CD4-positive, alpha-beta T cell (primary cell): ENCODE results near the gene ARL6. TPM values are rescaled to one million over a fixed set of nuclear protein-coding genes. Genes with fewer than 3 reads are reported as not detected.

ENCODE experiments used
- ATAC-seq: fragments of 200-7000 bp; cut with Tn5 transposase; one replicate; pipeline ENCODE4 v1.10.0; 2022; ENCODE audit warnings: mild to moderate bottlenecking; ENCODE audit not compliant: poor library complexity
- CTCF ChIA-PET: fragments of 350-600 bp; sonication (Branson Sonifier 250); formaldehyde crosslinking; loops from one replicate; lab custom pipeline; 2021; ENCODE audit warnings: antibody characterized with exemption, inconsistent platforms; lab: Charles Lee
- POLR2A ChIA-PET: fragments of 350-600 bp; sonication (Branson Sonifier 250); formaldehyde crosslinking; loops from one replicate; lab custom pipeline; 2021; ENCODE audit warnings: antibody characterized with exemption, inconsistent platforms; lab: Charles Lee
- DNase-seq, 14 experiments: peaks; one replicate each; pipeline ENCODE4 v3.0.0-alpha.2; 2013 to 2020; ENCODE audit warnings: mixed read lengths in 2 of 14
- H3K27ac ChIP-seq, 2 donors: one replicate each; pipeline versions ENCODE4 v1.5.1 to v1.7.0; 2013; ENCODE audit warnings: low read length in 2 of 2, low read depth in 1 of 2, mild to moderate bottlenecking in 1 of 2
- H3K27me3 ChIP-seq, 2 experiments: 1 replicate in 1 of 2; 2 replicates in 1 of 2; pipeline versions ENCODE4 v1.6.1 to v1.7.0; 2013; ENCODE audit warnings: low read length in 2 of 2, control low read depth in 1 of 2, mild to moderate bottlenecking in 1 of 2, moderate library complexity in 1 of 2; ENCODE audit not compliant: insufficient read depth in 2 of 2, control insufficient read depth in 1 of 2
- H3K36me3 ChIP-seq: one replicate; pipeline ENCODE4 v1.6.1; 2013; ENCODE audit warnings: low read length, control low read depth; ENCODE audit not compliant: insufficient read depth
- H3K4me1 ChIP-seq: one replicate; pipeline ENCODE4 v1.6.1; 2013; ENCODE audit warnings: low read length, control low read depth; ENCODE audit not compliant: insufficient read depth
- H3K4me3 ChIP-seq: one replicate; pipeline ENCODE4 v1.5.1; 2013; ENCODE audit warnings: mild to moderate bottlenecking, low read length, moderate library complexity
- H3K9me3 ChIP-seq, 2 experiments: 1 replicate in 1 of 2; 2 replicates in 1 of 2; pipeline versions ENCODE4 v1.6.1 to v1.7.0; 2013; ENCODE audit warnings: low read length in 2 of 2, mild to moderate bottlenecking in 2 of 2, control low read depth in 1 of 2, moderate library complexity in 1 of 2; ENCODE audit not compliant: control insufficient read depth in 1 of 2, insufficient read depth in 1 of 2
- H3K27ac Mint-ChIP-seq: one replicate; pipeline ENCODE4 v1.8.0; 2020; ENCODE audit warnings: mixed read lengths
- H3K27me3 Mint-ChIP-seq: one replicate; pipeline ENCODE4 v1.8.0; 2021; ENCODE audit warnings: mixed read lengths
- H3K36me3 Mint-ChIP-seq: one replicate; pipeline ENCODE4 v1.8.0; 2021; ENCODE audit warnings: low read depth, mixed read lengths
- H3K4me1 Mint-ChIP-seq: one replicate; pipeline ENCODE4 v1.8.0; 2021; ENCODE audit warnings: low read depth, mixed read lengths
- H3K4me3 Mint-ChIP-seq: one replicate; pipeline ENCODE4 v1.8.0; 2020; ENCODE audit warnings: mild to moderate bottlenecking, mixed read lengths
- H3K9me3 Mint-ChIP-seq: one replicate; pipeline ENCODE4 v1.8.0; 2020; ENCODE audit warnings: mixed read lengths
- intact Hi-C, 2 experiments: fragments of 100-400 bp; cut with DNase I in 1 of 2; cut with micrococcal nuclease in 1 of 2; formaldehyde crosslinking; loops; one replicate each; pipeline versions ENCODE4 v1.15.1 to v1.9.0; 2023 to 2025; cut with DNase I, micrococcal nuclease
- total RNA-seq, 174 experiments: library from RNA in 2 of 174; stranded (reverse) in 2 of 174; gene quantifications; one replicate each; pipeline ENCODE4 v1.2.3 and lab custom pipeline; 2021 to 2026
- TF ChIP-seq, protein P1 (sequence below): fragments of 200-600 bp; IDR thresholded peaks from one replicate; pipeline ENCODE4 v1.8.0; 2022; ENCODE audit warnings: antibody characterized with exemption, mild to moderate bottlenecking

The ARL6 gene
- total RNA-seq, 2 experiments from 2014 or later, result 1.3 to 2.1 TPM

DNA sequence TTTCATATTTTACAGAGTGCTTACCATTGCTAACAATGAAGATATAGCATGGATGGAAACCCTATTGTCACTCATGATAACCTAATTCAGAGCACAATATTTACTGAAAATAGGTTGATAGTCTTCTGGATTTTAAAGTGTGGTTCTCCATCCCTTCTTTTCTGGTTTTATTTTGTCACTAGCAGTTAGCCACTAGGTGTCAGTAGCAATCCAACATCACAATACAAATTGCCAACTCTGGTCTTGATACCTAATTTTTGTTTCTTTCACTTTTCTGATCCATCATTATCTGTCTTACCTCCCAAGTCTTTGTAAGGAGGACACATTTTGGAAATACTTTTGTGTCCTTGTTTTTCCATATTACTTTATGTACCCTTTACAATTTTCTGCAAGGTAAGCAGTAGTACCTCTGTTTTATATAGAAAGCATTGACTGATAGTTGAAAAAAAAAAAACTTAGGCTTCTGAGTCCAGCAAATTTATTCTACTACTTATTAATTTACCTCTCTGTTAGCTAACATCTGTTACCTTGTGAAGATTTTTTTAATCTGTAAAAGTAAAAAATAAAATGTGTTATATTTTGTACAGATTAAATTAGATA, 29.0 kb downstream of the ARL6 start:
- intact Hi-C loops, result loop anchor here (1.0 to 10.0 kb wide), 4 partner anchors 147 to 541 kb away; no protein-coding TSS in a partner anchor

DNA sequence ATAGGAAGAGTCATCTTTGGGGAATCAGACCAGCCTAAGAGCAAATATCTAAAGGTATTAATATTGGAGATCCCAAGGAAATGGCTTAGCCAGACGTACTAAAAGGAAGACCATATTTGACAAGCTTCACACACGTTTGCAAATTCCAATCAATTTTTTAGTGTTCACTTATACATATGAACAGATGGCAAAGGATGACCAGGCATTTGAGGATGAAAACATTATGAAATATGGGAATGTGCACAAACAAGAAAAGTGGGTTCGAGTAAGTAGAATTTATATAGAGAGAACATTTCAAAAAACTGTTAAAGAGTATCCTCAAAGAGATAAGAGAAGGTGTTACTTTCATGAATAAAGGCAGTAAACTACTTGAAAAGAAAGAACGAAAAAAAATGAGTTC, 31.4 kb downstream of the ARL6 start:
- Mint-ChIP-seq H3K9me3 (no peaks in the 10 kb centered on the region), H3K36me3 (peaks cover 4% of the 10 kb centered on the region), H3K4me3 (no peak overlapping the region), H3K27ac (no peak overlapping the region), H3K27me3 (no peaks in the 10 kb centered on the region), H3K4me1 (no peaks in the 10 kb centered on the region)
- H3K4me1 ChIP-seq, result no peaks in the 10 kb centered on the region
- H3K27ac ChIP-seq, result no peak overlapping the region
- intact Hi-C loops, result loop anchor here in 1 of 2 experiments (10.0 kb wide), 1 partner anchor 539 kb away; no protein-coding TSS in a partner anchor
- no peaks in the 10 kb centered on the region for H3K9me3 ChIP-seq
- ChIA-PET POLR2A (no interaction called here), CTCF (no interaction called here)
- ATAC-seq, result no peak
- no peak for DNase-seq
- H3K4me3 ChIP-seq, result no peak overlapping the region
- TF ChIP-seq, protein P1, sequence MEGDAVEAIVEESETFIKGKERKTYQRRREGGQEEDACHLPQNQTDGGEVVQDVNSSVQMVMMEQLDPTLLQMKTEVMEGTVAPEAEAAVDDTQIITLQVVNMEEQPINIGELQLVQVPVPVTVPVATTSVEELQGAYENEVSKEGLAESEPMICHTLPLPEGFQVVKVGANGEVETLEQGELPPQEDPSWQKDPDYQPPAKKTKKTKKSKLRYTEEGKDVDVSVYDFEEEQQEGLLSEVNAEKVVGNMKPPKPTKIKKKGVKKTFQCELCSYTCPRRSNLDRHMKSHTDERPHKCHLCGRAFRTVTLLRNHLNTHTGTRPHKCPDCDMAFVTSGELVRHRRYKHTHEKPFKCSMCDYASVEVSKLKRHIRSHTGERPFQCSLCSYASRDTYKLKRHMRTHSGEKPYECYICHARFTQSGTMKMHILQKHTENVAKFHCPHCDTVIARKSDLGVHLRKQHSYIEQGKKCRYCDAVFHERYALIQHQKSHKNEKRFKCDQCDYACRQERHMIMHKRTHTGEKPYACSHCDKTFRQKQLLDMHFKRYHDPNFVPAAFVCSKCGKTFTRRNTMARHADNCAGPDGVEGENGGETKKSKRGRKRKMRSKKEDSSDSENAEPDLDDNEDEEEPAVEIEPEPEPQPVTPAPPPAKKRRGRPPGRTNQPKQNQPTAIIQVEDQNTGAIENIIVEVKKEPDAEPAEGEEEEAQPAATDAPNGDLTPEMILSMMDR, result no peak
- no peaks in the 10 kb centered on the region for H3K36me3 ChIP-seq
- no peaks in the 10 kb centered on the region for H3K27me3 ChIP-seq

More for the DNA sequence above, 29.0 kb downstream of the ARL6 start:
- ATAC-seq (peak; percentile 58), DNase-seq (peak in 4 of 14 experiments; percentile 24 to 80 (median 75))
- no peaks in the 10 kb centered on the region for H3K4me1 ChIP-seq
- ChIA-PET CTCF (interaction anchor here (0.7 to 1.8 kb wide), 2 partner anchors 17 to 229 kb away, joined by 3 to 14 read pairs; no protein-coding TSS in a partner anchor), POLR2A (interaction anchor here (0.7 to 1.0 kb wide), 2 partner anchors 176 to 229 kb away, joined by 3 to 4 read pairs; no protein-coding TSS in a partner anchor)
- Mint-ChIP-seq H3K27ac (no peak overlapping the region), H3K4me1 (no peaks in the 10 kb centered on the region), H3K27me3 (no peaks in the 10 kb centered on the region), H3K9me3 (no peaks in the 10 kb centered on the region), H3K4me3 (no peak overlapping the region), H3K36me3 (peaks cover 4% of the 10 kb centered on the region)
- H3K4me3 ChIP-seq, result no peak overlapping the region
- no peaks in the 10 kb centered on the region for H3K9me3 ChIP-seq
- no peaks in the 10 kb centered on the region for H3K27me3 ChIP-seq
- H3K36me3 ChIP-seq, result no peaks in the 10 kb centered on the region
- TF ChIP-seq, protein P1, result peak; percentile 89
- H3K27ac ChIP-seq, result no peak overlapping the region

DNA sequence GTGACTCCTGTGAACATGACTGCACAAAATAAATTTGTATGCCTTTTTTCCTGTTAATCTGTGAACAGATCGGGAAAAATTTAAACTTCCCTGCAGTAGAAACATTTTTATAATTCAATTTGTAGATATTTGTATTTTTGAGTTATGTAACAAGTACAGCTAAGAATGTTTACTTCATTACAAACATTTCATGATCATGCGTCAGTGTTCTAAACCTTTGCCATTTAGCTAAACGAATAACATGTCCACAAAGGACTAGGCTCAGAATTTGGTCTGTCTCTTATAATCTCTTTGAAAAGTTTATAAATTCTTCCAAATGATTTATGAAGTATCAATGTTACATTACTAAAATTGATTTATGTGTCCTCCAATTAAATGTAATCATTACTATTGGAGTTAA, 39.9 kb downstream of the ARL6 start:
- TF ChIP-seq, protein P1, result no peak
- no peaks in the 10 kb centered on the region for H3K27me3 Mint-ChIP-seq
- no peaks in the 10 kb centered on the region for H3K36me3 ChIP-seq
- no peaks in the 10 kb centered on the region for H3K27me3 ChIP-seq
- no peak overlapping the region for H3K4me3 ChIP-seq
- no peaks in the 10 kb centered on the region for H3K9me3 Mint-ChIP-seq
- no peaks in the 10 kb centered on the region for H3K4me1 ChIP-seq
- ChIA-PET CTCF (interaction anchor here (0.8 to 1.0 kb wide), 2 partner anchors 51 to 209 kb away, joined by 3 read pairs; no protein-coding TSS in a partner anchor), POLR2A (interaction anchor here (1.5 kb wide), 1 partner anchor 16 kb away, joined by 5 read pairs; no protein-coding TSS in a partner anchor)
- no peak for DNase-seq
- intact Hi-C loops, result no loop called here
- no peak overlapping the region for H3K27ac Mint-ChIP-seq
- H3K9me3 ChIP-seq, result no peaks in the 10 kb centered on the region
- no peak overlapping the region for H3K27ac ChIP-seq
- no peak overlapping the region for H3K4me3 Mint-ChIP-seq
- peaks cover 4% of the 10 kb centered on the region for H3K36me3 Mint-ChIP-seq
- H3K4me1 Mint-ChIP-seq, result no peaks in the 10 kb centered on the region
- ATAC-seq, result no peak
